Measurements from ENCODE around the gene MBLAC2. TPM values are rescaled to one million over a fixed set of nuclear protein-coding genes. Genes with fewer than 3 reads are reported as not detected.
A peak's percentile ranks its signal among the peaks of the same experiment; 100 is the strongest.

MBLAC2 gene
- 9.4 TPM for polyA plus RNA-seq
- long read RNA-seq, donor 1, full-length matches to known transcripts, result 5 of 5 reads
- long read RNA-seq, donor 1, partial matches to known transcripts, result 0 of 5 reads
- long read RNA-seq, donor 1, other reads (novel, unspliced or antisense), result 0 of 5 reads
- long read RNA-seq, donor 2, full-length matches to known transcripts, result 3 of 3 reads
- long read RNA-seq, donor 2, partial matches to known transcripts, result 0 of 3 reads
- long read RNA-seq, donor 2, other reads (novel, unspliced or antisense), result 0 of 3 reads
- long read RNA-seq, donor 3, full-length matches to known transcripts, result 5 of 5 reads
- long read RNA-seq, donor 3, partial matches to known transcripts, result 0 of 5 reads
- long read RNA-seq, donor 3, other reads (novel, unspliced or antisense), result 0 of 5 reads
- long read RNA-seq, donor 4, full-length matches to known transcripts, result 1 of 1 reads
- long read RNA-seq, donor 4, partial matches to known transcripts, result 0 of 1 reads
- long read RNA-seq, donor 4, other reads (novel, unspliced or antisense), result 0 of 1 reads
- long read RNA-seq, donor 5, full-length matches to known transcripts, result 5 of 5 reads
- long read RNA-seq, donor 5, partial matches to known transcripts, result 0 of 5 reads
- long read RNA-seq, donor 5, other reads (novel, unspliced or antisense), result 0 of 5 reads
- long read RNA-seq, donor 6, full-length matches to known transcripts, result 8 of 8 reads
- long read RNA-seq, donor 6, partial matches to known transcripts, result 0 of 8 reads
- long read RNA-seq, donor 6, other reads (novel, unspliced or antisense), result 0 of 8 reads
- long read RNA-seq, donor 7, result 0 reads
- long read RNA-seq, donor 8, full-length matches to known transcripts, result 6 of 6 reads
- long read RNA-seq, donor 8, partial matches to known transcripts, result 0 of 6 reads
- long read RNA-seq, donor 8, other reads (novel, unspliced or antisense), result 0 of 6 reads
- long read RNA-seq, donor 9, full-length matches to known transcripts, result 6 of 6 reads
- long read RNA-seq, donor 9, partial matches to known transcripts, result 0 of 6 reads
- long read RNA-seq, donor 9, other reads (novel, unspliced or antisense), result 0 of 6 reads
- long read RNA-seq, donor 10, full-length matches to known transcripts, result 2 of 2 reads
- long read RNA-seq, donor 10, partial matches to known transcripts, result 0 of 2 reads
- long read RNA-seq, donor 10, other reads (novel, unspliced or antisense), result 0 of 2 reads
- long read RNA-seq, donor 11, full-length matches to known transcripts, result 2 of 2 reads
- long read RNA-seq, donor 11, partial matches to known transcripts, result 0 of 2 reads
- long read RNA-seq, donor 11, other reads (novel, unspliced or antisense), result 0 of 2 reads

- H3K4me3 ChIP-seq (ENCODE audit: low read length), result peak within 1 kb of the TSS; percentile 60
- no peaks in the 10 kb centered on the region for H3K4me1 ChIP-seq (ENCODE audit: control insufficient read depth, insufficient read depth, low read length)
- WGBS (ENCODE audit: insufficient coverage, low lambda C conversion rate), result no CpG with 5 or more reads among the region's 73 CpGs
- peak within 1 kb of the TSS; percentile 68 for H3K27ac ChIP-seq (ENCODE audit: low read length)
- peak; percentile 88 to 96 for DNase-seq
- H3K36me3 ChIP-seq (ENCODE audit: control insufficient read depth, insufficient read depth, low read length), result no peaks in the 10 kb centered on the region
- H3K9me3 ChIP-seq (ENCODE audit: control insufficient read depth, low read depth, low read length), result no peaks in the 10 kb centered on the region
- no peaks in the 10 kb centered on the region for H3K27me3 ChIP-seq (ENCODE audit: control insufficient read depth, insufficient read depth, low read length)
Observed at GRCh38 chr5:90474235-90475107, at the start of gene MBLAC2, which contains the start of gene POLR3G. TSS of gene MBLAC2 (minus strand) at chr5:90474771. CDS start at chr5:90474292, 479 bp downstream. TSS of gene POLR3G (plus strand) at chr5:90474864. CDS start at chr5:90485568, 10,704 bp downstream.

- no peak for DNase-seq
- Histone ChIP-seq H3K27me3 (ENCODE audit: control insufficient read depth, insufficient read depth, low read length) (no peaks in the 10 kb centered on the region), H3K27ac (ENCODE audit: low read length) (no peak overlapping the region), H3K36me3 (ENCODE audit: control insufficient read depth, insufficient read depth, low read length) (peaks cover 31% of the 10 kb centered on the region), H3K4me3 (ENCODE audit: low read length) (no peak overlapping the region), H3K9me3 (ENCODE audit: control insufficient read depth, low read depth, low read length) (no peaks in the 10 kb centered on the region), H3K4me1 (ENCODE audit: control insufficient read depth, insufficient read depth, low read length) (no peaks in the 10 kb centered on the region)
- whole genome bisulfite sequencing (ENCODE audit: insufficient coverage, low lambda C conversion rate), result 93% methylated on average over 6 of the region's 7 CpGs
Observed at GRCh38 chr5:90519081-90519480, 44.5 kb upstream of the MBLAC2 start.

- Histone ChIP-seq H3K9me3 (ENCODE audit: control insufficient read depth, low read depth, low read length) (no peaks in the 10 kb centered on the region), H3K36me3 (ENCODE audit: control insufficient read depth, insufficient read depth, low read length) (peaks cover 28% of the 10 kb centered on the region), H3K27me3 (ENCODE audit: control insufficient read depth, insufficient read depth, low read length) (no peaks in the 10 kb centered on the region), H3K27ac (ENCODE audit: low read length) (no peak overlapping the region), H3K4me1 (ENCODE audit: control insufficient read depth, insufficient read depth, low read length) (no peaks in the 10 kb centered on the region), H3K4me3 (ENCODE audit: low read length) (no peak overlapping the region)
- DNase-seq, result no peak
Observed at GRCh38 chr5:90518661-90519060, 44.1 kb upstream of the MBLAC2 start.

GRCh38 chr5:90514520-90514919, 39.9 kb upstream of the MBLAC2 start:
- Histone ChIP-seq H3K27me3 (ENCODE audit: control insufficient read depth, insufficient read depth, low read length) (no peaks in the 10 kb centered on the region), H3K27ac (ENCODE audit: low read length) (no peak overlapping the region), H3K9me3 (ENCODE audit: control insufficient read depth, low read depth, low read length) (no peaks in the 10 kb centered on the region), H3K4me1 (ENCODE audit: control insufficient read depth, insufficient read depth, low read length) (no peaks in the 10 kb centered on the region), H3K4me3 (ENCODE audit: low read length) (no peak overlapping the region), H3K36me3 (ENCODE audit: control insufficient read depth, insufficient read depth, low read length) (peaks cover 8% of the 10 kb centered on the region)
- no peak for DNase-seq
- WGBS (ENCODE audit: insufficient coverage, low lambda C conversion rate), result no CpG with 5 or more reads among the region's 3 CpGs

- Histone ChIP-seq H3K27me3 (ENCODE audit: control insufficient read depth, insufficient read depth, low read length) (no peaks in the 10 kb centered on the region), H3K36me3 (ENCODE audit: control insufficient read depth, insufficient read depth, low read length) (no peaks in the 10 kb centered on the region), H3K27ac (ENCODE audit: low read length) (no peak overlapping the region), H3K4me3 (ENCODE audit: low read length) (no peak overlapping the region), H3K4me1 (ENCODE audit: control insufficient read depth, insufficient read depth, low read length) (no peaks in the 10 kb centered on the region), H3K9me3 (ENCODE audit: control insufficient read depth, low read depth, low read length) (no peaks in the 10 kb centered on the region)
- WGBS (ENCODE audit: insufficient coverage, low lambda C conversion rate), result 80% methylated on average over 1 of the region's 1 CpG
- DNase-seq, result no peak
Observed at GRCh38 chr5:90510438-90510837, 35.9 kb upstream of the MBLAC2 start.

- H3K9me3 ChIP-seq (ENCODE audit: control insufficient read depth, low read depth, low read length), result no peaks in the 10 kb centered on the region
- no peaks in the 10 kb centered on the region for H3K36me3 ChIP-seq (ENCODE audit: control insufficient read depth, insufficient read depth, low read length)
- H3K27ac ChIP-seq (ENCODE audit: low read length), result no peak overlapping the region
- no peaks in the 10 kb centered on the region for H3K4me1 ChIP-seq (ENCODE audit: control insufficient read depth, insufficient read depth, low read length)
- no peak for DNase-seq
- no peaks in the 10 kb centered on the region for H3K27me3 ChIP-seq (ENCODE audit: control insufficient read depth, insufficient read depth, low read length)
- H3K4me3 ChIP-seq (ENCODE audit: low read length), result no peak overlapping the region
Observed at GRCh38 chr5:90506221-90506620, 31.6 kb upstream of the MBLAC2 start.

GRCh38 chr5:90504743-90505142, 30.2 kb upstream of the MBLAC2 start:
- Histone ChIP-seq H3K27me3 (ENCODE audit: control insufficient read depth, insufficient read depth, low read length) (no peaks in the 10 kb centered on the region), H3K4me3 (ENCODE audit: low read length) (no peak overlapping the region), H3K27ac (ENCODE audit: low read length) (no peak overlapping the region), H3K9me3 (ENCODE audit: control insufficient read depth, low read depth, low read length) (no peaks in the 10 kb centered on the region), H3K4me1 (ENCODE audit: control insufficient read depth, insufficient read depth, low read length) (no peaks in the 10 kb centered on the region), H3K36me3 (ENCODE audit: control insufficient read depth, insufficient read depth, low read length) (no peaks in the 10 kb centered on the region)
- no peak for DNase-seq
- WGBS (ENCODE audit: insufficient coverage, low lambda C conversion rate), result 83% methylated on average over 1 of the region's 2 CpGs

- Histone ChIP-seq H3K4me3 (ENCODE audit: low read length) (no peak overlapping the region), H3K27ac (ENCODE audit: low read length) (no peak overlapping the region), H3K9me3 (ENCODE audit: control insufficient read depth, low read depth, low read length) (no peaks in the 10 kb centered on the region), H3K36me3 (ENCODE audit: control insufficient read depth, insufficient read depth, low read length) (no peaks in the 10 kb centered on the region), H3K4me1 (ENCODE audit: control insufficient read depth, insufficient read depth, low read length) (no peaks in the 10 kb centered on the region), H3K27me3 (ENCODE audit: control insufficient read depth, insufficient read depth, low read length) (no peaks in the 10 kb centered on the region)
- 88% methylated on average over 1 of the region's 1 CpG for WGBS (ENCODE audit: insufficient coverage, low lambda C conversion rate)
- DNase-seq, result no peak
Observed at GRCh38 chr5:90503596-90503995, 29.0 kb upstream of the MBLAC2 start.

- H3K27ac ChIP-seq (ENCODE audit: low read length), result no peak overlapping the region
- WGBS (ENCODE audit: insufficient coverage, low lambda C conversion rate), result no CpG with 5 or more reads among the region's 1 CpG
Observed at GRCh38 chr5:90495146-90495545, 20.6 kb upstream of the MBLAC2 start.

More at GRCh38 chr5:90495146-90495545, 20.6 kb upstream of the MBLAC2 start:
- Histone ChIP-seq H3K4me3 (ENCODE audit: low read length) (no peak overlapping the region), H3K4me1 (ENCODE audit: control insufficient read depth, insufficient read depth, low read length) (no peaks in the 10 kb centered on the region), H3K9me3 (ENCODE audit: control insufficient read depth, low read depth, low read length) (no peaks in the 10 kb centered on the region), H3K27me3 (ENCODE audit: control insufficient read depth, insufficient read depth, low read length) (no peaks in the 10 kb centered on the region), H3K36me3 (ENCODE audit: control insufficient read depth, insufficient read depth, low read length) (no peaks in the 10 kb centered on the region)
- DNase-seq, result no peak
